OCI-LY7 (cell line): ENCODE measurements around the gene TVP23A. TPM values are rescaled to one million over a fixed set of nuclear protein-coding genes. Genes with fewer than 3 reads are reported as not detected.

Source experiments
- BruUV-seq: library from RNA; stranded (reverse); fragments of 400-500 nt; replicated peaks from 2 replicates; lab custom pipeline; 2021; lab: Mats Ljungman, UMichigan
- CTCF ChIA-PET: fragments of 300-600 bp; sonication (Branson Sonifier 250); formaldehyde crosslinking; loops from one replicate; lab custom pipeline; 2022; ENCODE audit warnings: antibody characterized with exemption; ENCODE audit not compliant: unreplicated experiment; lab: Charles Lee
- POLR2A ChIA-PET: fragments of 300-600 bp; sonication (Branson Sonifier 250); formaldehyde crosslinking; loops from one replicate; lab custom pipeline; 2022; ENCODE audit warnings: antibody characterized with exemption; lab: Charles Lee
- DNase-seq: peaks from one replicate; pipeline ENCODE4 v3.0.0-alpha.2; 2015; ENCODE audit warnings: low spot score
- H2AFZ ChIP-seq: fragments of 200-600 bp; sonication (generic), shearing (Covaris generic); 2 replicates; pipeline ENCODE4 v1.6.1; 2014; ENCODE audit warnings: mild to moderate bottlenecking, antibody characterized with exemption, low read length, moderate library complexity
- H3K27ac ChIP-seq: fragments of 200-600 bp; sonication (generic); 2 replicates; pipeline ENCODE4 v1.5.1; 2014; ENCODE audit warnings: mixed run types, low read depth, mild to moderate bottlenecking, moderate library complexity, low read length, inconsistent platforms; ENCODE audit not compliant: poor library complexity, severe bottlenecking
- H3K36me3 ChIP-seq: fragments of 200-600 bp; sonication (generic); 2 replicates; pipeline ENCODE4 v1.6.1; 2014; ENCODE audit warnings: mild to moderate bottlenecking, antibody characterized with exemption, low read length, moderate library complexity, mixed read lengths; ENCODE audit not compliant: insufficient read depth
- H3K4me1 ChIP-seq: fragments of 200-600 bp; sonication (generic); 2 replicates; pipeline ENCODE4 v1.5.1; 2014; ENCODE audit warnings: mild to moderate bottlenecking, low read length; ENCODE audit not compliant: insufficient read depth, poor library complexity, severe bottlenecking
- H3K4me2 ChIP-seq: fragments of 200-600 bp; sonication (generic); 2 replicates; pipeline ENCODE4 v1.6.1; 2014; ENCODE audit warnings: mild to moderate bottlenecking, low read length
- H3K4me3 ChIP-seq: fragments of 200-600 bp; sonication (generic); 2 replicates; pipeline ENCODE4 v1.5.1; 2014; ENCODE audit warnings: mild to moderate bottlenecking, low read depth, low read length; ENCODE audit not compliant: poor library complexity, severe bottlenecking
- H3K79me2 ChIP-seq: fragments of 200-600 bp; sonication (generic); 2 replicates; pipeline ENCODE4 v1.6.1; 2016; ENCODE audit warnings: low read depth, mild to moderate bottlenecking, low read length, moderate library complexity, mixed read lengths; ENCODE audit not compliant: insufficient read depth
- H3K9me2 ChIP-seq: fragments of 200-600 bp; sonication (generic); 2 replicates; pipeline ENCODE4 v1.6.1; 2016; ENCODE audit warnings: mild to moderate bottlenecking, low read length, mixed read lengths; ENCODE audit not compliant: insufficient read depth
- H3K9me3 ChIP-seq: fragments of 200-600 bp; sonication (generic); 2 replicates; pipeline ENCODE4 v1.6.1; 2014; ENCODE audit warnings: mild to moderate bottlenecking, mixed run types, low read length, mixed read lengths
- H4K20me1 ChIP-seq: fragments of 200-600 bp; sonication (generic); 2 replicates; pipeline ENCODE4 v1.6.1; 2014; ENCODE audit warnings: mild to moderate bottlenecking, antibody characterized with exemption, low read length, moderate library complexity, mixed read lengths; ENCODE audit not compliant: insufficient read depth
- CTCF ChIP-seq: fragments of 200-600 bp; sonication (generic); conservative IDR thresholded peaks from 2 replicates; pipeline ENCODE4 v1.5.1; 2014; ENCODE audit warnings: mild to moderate bottlenecking, antibody characterized with exemption, low read length, moderate library complexity, mixed read lengths
- EZH2phosphoT487 ChIP-seq: fragments of 200-600 bp; sonication (generic); IDR thresholded peaks from 2 replicates; pipeline ENCODE4 v1.6.1; 2018; ENCODE audit warnings: low read depth, borderline replicate concordance, mild to moderate bottlenecking, mixed run types, antibody characterized with exemption, low read length, moderate library complexity, mixed read lengths
- intact Hi-C: fragments of 100-400 bp; cut with micrococcal nuclease; formaldehyde crosslinking; loops from one replicate; pipeline ENCODE4 v1.10.0; 2022; ENCODE audit not compliant: unreplicated experiment
- total RNA-seq, 2 experiments: library from RNA; depleted of rRNA in 1 of 2; stranded (reverse); fragments of >200 nt in 1 of 2; shearing (Covaris generic) in 1 of 2; gene quantifications; 2 replicates each; pipeline ENCODE4 v1.2.3, GENCODE V29; 2014 to 2022

Gene TVP23A
- total RNA-seq, 2 experiments from 2014 or later, result 0.57 TPM; not detected in 1

DNA sequence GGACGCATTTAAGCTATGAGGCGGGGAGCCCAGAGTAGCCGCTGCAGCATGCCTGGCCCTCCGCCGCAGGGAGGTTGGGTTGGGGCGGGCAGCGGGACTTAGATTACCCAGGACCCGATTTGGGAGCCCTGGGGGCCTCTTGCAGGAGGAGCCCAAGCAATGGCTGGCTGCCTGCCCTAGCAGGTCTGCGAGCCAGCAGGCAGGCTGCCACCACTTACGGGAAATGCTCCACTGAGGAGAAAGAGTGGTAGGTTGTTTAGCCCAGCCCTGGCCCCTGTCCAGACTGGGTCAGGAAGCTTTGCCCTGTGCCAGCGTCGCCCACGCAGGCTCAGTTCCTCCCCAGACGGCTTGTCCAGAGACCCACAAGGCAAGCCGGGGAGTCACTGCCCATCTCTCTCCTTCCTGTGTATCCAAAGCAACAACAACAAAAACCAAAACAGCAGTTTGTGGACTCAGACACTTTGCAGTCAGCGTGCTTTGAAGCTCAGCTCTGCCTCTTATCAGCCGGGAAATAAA, 10.3 kb upstream of the TVP23A start:
- no peak for DNase-seq
- Histone ChIP-seq H3K79me2 (no peaks in the 10 kb centered on the region), H2AFZ (no peak overlapping the region), H3K4me1 (peaks cover 21% of the 10 kb centered on the region), H3K4me2 (no peak overlapping the region), H3K27ac (no peak overlapping the region), H3K36me3 (no peaks in the 10 kb centered on the region), H3K4me3 (no peak overlapping the region), H3K9me3 (no peaks in the 10 kb centered on the region), H4K20me1 (no peaks in the 10 kb centered on the region), H3K9me2 (no peaks in the 10 kb centered on the region)
- ChIA-PET CTCF (interaction anchor here (0.5 kb wide), 1 partner anchor 223 kb away, joined by 3 read pairs; no protein-coding TSS in a partner anchor), POLR2A (no interaction called here)
- no TSS peak for BruUV-seq
- no peak for TF ChIP-seq CTCF
- no peak for TF ChIP-seq EZH2phosphoT487
- intact Hi-C loops, result no loop called here

GRCh38 chr16:10827691-10828341, 9.2 kb upstream of the TVP23A start:
- intact Hi-C loops, result no loop called here
- Histone ChIP-seq H3K9me2 (no peaks in the 10 kb centered on the region), H2AFZ (no peak overlapping the region), H3K36me3 (no peaks in the 10 kb centered on the region), H3K4me1 (peaks cover 21% of the 10 kb centered on the region), H3K4me2 (no peak overlapping the region), H3K27ac (no peak overlapping the region), H3K9me3 (no peaks in the 10 kb centered on the region), H4K20me1 (no peaks in the 10 kb centered on the region), H3K4me3 (no peak overlapping the region), H3K79me2 (no peaks in the 10 kb centered on the region)
- TF ChIP-seq CTCF (no peak), EZH2phosphoT487 (no peak)
- DNase-seq, result no peak
- BruUV-seq, result no TSS peak
- ChIA-PET CTCF (no interaction called here), POLR2A (no interaction called here)
